Spinal cord (tissue), 10 donors: Measurements from ENCODE around the gene AAK1. TPM values are rescaled to one million over a fixed set of nuclear protein-coding genes. Genes with fewer than 3 reads are reported as not detected.
"Not testable (repeated sequence)": the region's sequence is repeated elsewhere in the genome, so short reads cannot be mapped to it uniquely, and the experiment has no call there.

Experiments used
- DNase-seq, 6 donors: peaks; one replicate each; pipeline versions ENCODE4 v3.0.0 to v3.0.0-alpha.2; 2013 to 2015; ENCODE audit warnings: low spot score in 6 of 6, low read depth in 4 of 6
- H3K27ac ChIP-seq: one replicate; pipeline ENCODE4 v1.5.1; 2013; ENCODE audit warnings: low read depth, low read length, control low read depth
- H3K27me3 ChIP-seq: one replicate; pipeline ENCODE4 v1.6.1; 2013; ENCODE audit warnings: low read length; ENCODE audit not compliant: control insufficient read depth, insufficient read depth
- H3K36me3 ChIP-seq: one replicate; pipeline ENCODE4 v1.6.1; 2013; ENCODE audit warnings: low read length; ENCODE audit not compliant: control insufficient read depth, insufficient read depth
- H3K4me1 ChIP-seq: one replicate; pipeline ENCODE4 v1.6.1; 2013; ENCODE audit warnings: low read length; ENCODE audit not compliant: control insufficient read depth, insufficient read depth
- H3K4me3 ChIP-seq: one replicate; pipeline ENCODE4 v1.5.1; 2013; ENCODE audit warnings: low read depth, low read length, control low read depth
- H3K9me3 ChIP-seq: one replicate; pipeline ENCODE4 v1.6.1; 2013; ENCODE audit warnings: low read length; ENCODE audit not compliant: control insufficient read depth, insufficient read depth
- WGBS: methylation state at CpG from one replicate; pipeline ENCODE4 v1.1.5; 2013; ENCODE audit warnings: missing lambda C conversion rate; ENCODE audit not compliant: insufficient coverage; 5-methylcytosine and 5-hydroxymethylcytosine counted together
- polyA plus RNA-seq, 2 donors: library from polyadenylated mRNA; unstranded; fragments of 120-200 nt; gene quantifications; one replicate each; pipeline ENCODE4 v1.2.1, GENCODE V29; 2013; ENCODE audit not compliant: insufficient read length in 2 of 2
- total RNA-seq, 2 donors: library from RNA; depleted of rRNA in 1 of 2; stranded (reverse); fragments of 120-200 nt in 1 of 2; fragments of >200 nt in 1 of 2; gene quantifications; one replicate each; pipeline versions ENCODE4 v1.2.3 to v1.2.4, GENCODE V29; 2013 to 2014
- donor health status: healthy.

The AAK1 gene
- total and polyA plus RNA-seq, 4 donors: 38.0 to 55.4 (median 45.0) TPM

GRCh38 chr2:69612200-69612599 lies 31.3 kb downstream of the AAK1 start:
- DNase-seq: no peak
- no peaks in the 10 kb centered on the region for H3K4me1 ChIP-seq
- no peaks in the 10 kb centered on the region for H3K27me3 ChIP-seq
- H3K27ac ChIP-seq: no peak overlapping the region
- H3K9me3 ChIP-seq: peaks cover 3% of the 10 kb centered on the region
- H3K4me3 ChIP-seq: no peak overlapping the region
- no CpG with 5 or more reads among the region's 3 CpGs for WGBS
- no peaks in the 10 kb centered on the region for H3K36me3 ChIP-seq

- peaks cover 3% of the 10 kb centered on the region for H3K9me3 ChIP-seq
- no peak overlapping the region for H3K27ac ChIP-seq
- no peaks in the 10 kb centered on the region for H3K4me1 ChIP-seq
- no peak overlapping the region for H3K4me3 ChIP-seq
- no peaks in the 10 kb centered on the region for H3K27me3 ChIP-seq
- no peak for DNase-seq
- WGBS: 71% methylated on average over 1 of the region's 2 CpGs
- H3K36me3 ChIP-seq: no peaks in the 10 kb centered on the region
Observed at GRCh38 chr2:69608109-69608508, 35.4 kb downstream of the AAK1 start.

GRCh38 chr2:69606771-69607170 lies 36.8 kb downstream of the AAK1 start:
- DNase-seq, H3K9me3 ChIP-seq, H3K36me3 ChIP-seq, H3K27me3 ChIP-seq, H3K27ac ChIP-seq, H3K4me3 ChIP-seq, H3K4me1 ChIP-seq: not testable (repeated sequence)
- 100% methylated on average over 1 of the region's 7 CpGs for WGBS

GRCh38 chr2:69605284-69605683 lies 38.3 kb downstream of the AAK1 start:
- Histone ChIP-seq H3K27me3 (no peaks in the 10 kb centered on the region), H3K36me3 (no peaks in the 10 kb centered on the region), H3K4me3 (no peak overlapping the region), H3K9me3 (peaks cover 3% of the 10 kb centered on the region), H3K4me1 (no peaks in the 10 kb centered on the region), H3K27ac (no peak overlapping the region)
- DNase-seq: no peak
- WGBS: 100% methylated on average over 1 of the region's 4 CpGs

- H3K9me3 ChIP-seq: no peaks in the 10 kb centered on the region
- DNase-seq: no peak
- no peak overlapping the region for H3K4me3 ChIP-seq
- H3K27me3 ChIP-seq: no peaks in the 10 kb centered on the region
- 100% methylated on average over 1 of the region's 1 CpG for WGBS
- no peak overlapping the region for H3K27ac ChIP-seq
- H3K4me1 ChIP-seq: no peaks in the 10 kb centered on the region
- H3K36me3 ChIP-seq: no peaks in the 10 kb centered on the region
Observed at GRCh38 chr2:69604836-69605235, 38.7 kb downstream of the AAK1 start.

- H3K27me3 ChIP-seq: no peaks in the 10 kb centered on the region
- no peak overlapping the region for H3K4me3 ChIP-seq
- DNase-seq: no peak
- H3K36me3 ChIP-seq: no peaks in the 10 kb centered on the region
- no peaks in the 10 kb centered on the region for H3K4me1 ChIP-seq
- H3K27ac ChIP-seq: no peak overlapping the region
- WGBS: 84% methylated on average over 4 of the region's 6 CpGs
- H3K9me3 ChIP-seq: no peaks in the 10 kb centered on the region
Observed at GRCh38 chr2:69604026-69604678, 39.4 kb downstream of the AAK1 start.

GRCh38 chr2:69603146-69603743 lies 40.3 kb downstream of the AAK1 start:
- 50% methylated on average over 2 of the region's 4 CpGs for WGBS
- Histone ChIP-seq H3K36me3 (no peaks in the 10 kb centered on the region), H3K4me1 (no peaks in the 10 kb centered on the region), H3K9me3 (no peaks in the 10 kb centered on the region), H3K4me3 (no peak overlapping the region), H3K27ac (no peak overlapping the region), H3K27me3 (no peaks in the 10 kb centered on the region)
- DNase-seq: no peak

- Histone ChIP-seq H3K4me3 (no peak overlapping the region), H3K9me3 (no peaks in the 10 kb centered on the region), H3K27ac (no peak overlapping the region), H3K27me3 (no peaks in the 10 kb centered on the region), H3K36me3 (no peaks in the 10 kb centered on the region), H3K4me1 (no peaks in the 10 kb centered on the region)
- no peak for DNase-seq
- WGBS: 68% methylated on average over 2 of the region's 2 CpGs
Observed at GRCh38 chr2:69601179-69601612, 42.3 kb downstream of the AAK1 start.

- Histone ChIP-seq H3K27ac (no peak overlapping the region), H3K4me1 (no peaks in the 10 kb centered on the region), H3K4me3 (no peak overlapping the region), H3K9me3 (no peaks in the 10 kb centered on the region), H3K27me3 (no peaks in the 10 kb centered on the region), H3K36me3 (no peaks in the 10 kb centered on the region)
- WGBS: 100% methylated on average over 3 of the region's 4 CpGs
- DNase-seq: no peak
Observed at GRCh38 chr2:69600425-69600824, 43.1 kb downstream of the AAK1 start.
